GM12878 (cell line): ENCODE results near the gene LAP3. TPM values are rescaled to one million over a fixed set of nuclear protein-coding genes. Genes with fewer than 3 reads are reported as not detected.

Experiments
- ATAC-seq: fragments of 200-7000 bp; cut with Tn5 transposase; 3 replicates; pipeline ENCODE4 v1.9.1; 2020; ENCODE audit warnings: mild to moderate bottlenecking, moderate library complexity
- BruUV-seq: library from RNA; stranded (reverse); fragments of 400-500 nt; replicated peaks from 2 replicates; lab custom pipeline; 2021; lab: Mats Ljungman, UMichigan
- CTCF ChIA-PET: fragments of 300-600 bp; sonication (Branson Sonifier 250); formaldehyde crosslinking; extraction: SDS; loops from one replicate; lab custom pipeline; 2021; ENCODE audit warnings: inconsistent platforms; lab: Yijun Ruan, JAX
- POLR2A ChIA-PET: fragments of 350-600 bp; formaldehyde crosslinking; extraction: SDS; loops from one replicate; lab custom pipeline; 2021; ENCODE audit warnings: inconsistent platforms; lab: Charles Lee
- RAD21 ChIA-PET: fragments of 300-600 bp; sonication (Branson Sonifier 250); formaldehyde crosslinking; loops from one replicate; lab custom pipeline; 2023; ENCODE audit warnings: antibody characterized with exemption; ENCODE audit not compliant: unreplicated experiment; lab: Charles Lee
- SMC1A ChIA-PET: fragments of 300-600 bp; sonication (Branson Sonifier 250); formaldehyde crosslinking; loops from one replicate; lab custom pipeline; 2023; ENCODE audit not compliant: unreplicated experiment, uncharacterized antibody; lab: Charles Lee
- DNase-seq: peaks from one replicate; pipeline ENCODE4 v3.0.0-alpha.2; 2011; ENCODE audit warnings: low read depth, low spot score
- FAIRE-seq: peaks from 3 replicates; lab custom pipeline; 2011; peaks lifted over from hg19 to GRCh38; lab: Jason Lieb, UNC
- H2AFZ ChIP-seq: 2 replicates; pipeline ENCODE4 v1.6.0; 2011; ENCODE audit warnings: low read depth, low read length, control low read depth; ENCODE audit not compliant: control insufficient read depth
- H3K27ac ChIP-seq: 2 replicates; pipeline ENCODE4 v1.5.1; 2011; ENCODE audit warnings: control low read depth; ENCODE audit not compliant: control insufficient read depth, insufficient read depth
- H3K27me3 ChIP-seq, 2 experiments: replicated peaks in 1 of 2; 2 replicates each; pipeline versions ENCODE4 v1.6.0 to v1.6.1; 2011; ENCODE audit warnings: low read length in 1 of 2; ENCODE audit not compliant: control insufficient read depth in 2 of 2, insufficient read depth in 2 of 2
- H3K36me3 ChIP-seq, 2 experiments: 2 replicates each; pipeline ENCODE4 v1.5.1; 2011; ENCODE audit warnings: low read length in 1 of 2; ENCODE audit not compliant: control insufficient read depth in 2 of 2, insufficient read depth in 2 of 2
- H3K4me1 ChIP-seq: 2 replicates; pipeline ENCODE4 v1.6.1; 2011; ENCODE audit warnings: mild to moderate bottlenecking, low read length, moderate library complexity, mixed read lengths; ENCODE audit not compliant: control insufficient read depth, insufficient read depth
- H3K4me2 ChIP-seq: 2 replicates; pipeline ENCODE4 v1.6.0; 2011; ENCODE audit warnings: control low read depth; ENCODE audit not compliant: control insufficient read depth, insufficient read depth
- H3K4me3 ChIP-seq: fragments of 200-600 bp; sonication (generic); 2 replicates; pipeline ENCODE4 v1.5.1; 2016
- H3K79me2 ChIP-seq: 2 replicates; pipeline ENCODE4 v1.6.0; 2011; ENCODE audit warnings: low read length; ENCODE audit not compliant: control insufficient read depth, insufficient read depth
- H3K9ac ChIP-seq: 2 replicates; pipeline ENCODE4 v1.8.0; 2011; ENCODE audit warnings: low read length, control low read depth, mixed read lengths; ENCODE audit not compliant: control insufficient read depth, insufficient read depth
- H3K9me3 ChIP-seq: replicated peaks from 3 replicates; pipeline ENCODE4 v1.5.1; 2011; ENCODE audit warnings: mild to moderate bottlenecking, low read length; ENCODE audit not compliant: control insufficient read depth, insufficient read depth
- H4K20me1 ChIP-seq: 2 replicates; pipeline ENCODE4 v1.6.0; 2011; ENCODE audit not compliant: control insufficient read depth, insufficient read depth
- ATF3 ChIP-seq: IDR thresholded peaks from 2 replicates; pipeline ENCODE4 v1.6.1; 2011; ENCODE audit warnings: low read depth, mild to moderate bottlenecking, low read length, moderate library complexity, borderline replicate concordance; ENCODE audit errors: extremely low read depth
- BHLHE40 ChIP-seq, 2 experiments: fragments of 450-650 bp in 1 of 2; IDR thresholded peaks; 2 replicates each; pipeline ENCODE4 v1.6.1; 2011 to 2017; ENCODE audit warnings: low read depth in 2 of 2, borderline replicate concordance in 1 of 2, improper control_type of control experiment in 1 of 2, low read length in 1 of 2, mild to moderate bottlenecking in 1 of 2
- CHD2 ChIP-seq: IDR thresholded peaks from 2 replicates; pipeline ENCODE4 v1.6.1; 2011; ENCODE audit warnings: low read depth, low read length, improper control_type of control experiment, borderline replicate concordance
- CREB1 ChIP-seq: IDR thresholded peaks from 2 replicates; pipeline ENCODE4 v1.6.1; 2012; ENCODE audit warnings: low read depth, mild to moderate bottlenecking, inconsistent platforms
- E2F8 ChIP-seq: fragments of 450-650 bp; IDR thresholded peaks from 2 replicates; pipeline ENCODE4 v1.6.1; 2018; ENCODE audit warnings: mild to moderate bottlenecking, low read depth, moderate library complexity; ENCODE audit not compliant: partially characterized antibody
- IKZF1 ChIP-seq: fragments of 450-650 bp; conservative IDR thresholded peaks from 2 replicates; pipeline ENCODE4 v1.6.1; 2017; ENCODE audit warnings: antibody characterized with exemption, mild to moderate bottlenecking
- KLF5 ChIP-seq: fragments of 450-650 bp; IDR thresholded peaks from 2 replicates; pipeline ENCODE4 v1.6.1; 2014; ENCODE audit warnings: mild to moderate bottlenecking; ENCODE audit not compliant: partially characterized antibody
- MYB ChIP-seq: fragments of 150-350 bp; IDR thresholded peaks from 2 replicates; pipeline ENCODE4 v1.6.1; 2014; ENCODE audit warnings: mild to moderate bottlenecking, low read depth, low read length, borderline replicate concordance
- NFIC ChIP-seq: IDR thresholded peaks from 2 replicates; pipeline ENCODE4 v1.6.1; 2012; ENCODE audit warnings: low read depth, mild to moderate bottlenecking, inconsistent platforms, low read length, moderate library complexity
- NFYB ChIP-seq: IDR thresholded peaks from 2 replicates; pipeline ENCODE4 v1.6.1; 2011; ENCODE audit warnings: low read depth, mild to moderate bottlenecking, low read length, improper control_type of control experiment, moderate library complexity; ENCODE audit not compliant: insufficient read depth
- NR2F1 ChIP-seq: fragments of 450-650 bp; conservative IDR thresholded peaks from 2 replicates; pipeline ENCODE4 v1.6.1; 2017; ENCODE audit warnings: mild to moderate bottlenecking
- PKNOX1 ChIP-seq: fragments of 450-650 bp; IDR thresholded peaks from 2 replicates; pipeline ENCODE4 v1.6.1; 2016; ENCODE audit warnings: mild to moderate bottlenecking
- RBBP5 ChIP-seq: fragments of 200-600 bp; sonication (generic); conservative IDR thresholded peaks from 2 replicates; pipeline ENCODE4 v1.6.1; 2016
- SMAD1 ChIP-seq: fragments of 450-650 bp; IDR thresholded peaks from 2 replicates; pipeline ENCODE4 v1.6.1; 2018; ENCODE audit warnings: mild to moderate bottlenecking, low read depth; ENCODE audit not compliant: partially characterized antibody
- TCF3 ChIP-seq: IDR thresholded peaks from 2 replicates; pipeline ENCODE4 v1.6.1; 2012; ENCODE audit warnings: low read depth, mild to moderate bottlenecking, low read length, borderline replicate concordance; ENCODE audit not compliant: insufficient read depth
- ZNF217 ChIP-seq: fragments of 450-650 bp; IDR thresholded peaks from 2 replicates; pipeline ENCODE4 v1.6.1; 2017; ENCODE audit warnings: antibody characterized with exemption, mild to moderate bottlenecking
- WGBS: methylation state at CpG from one replicate; pipeline ENCODE4 v1.1.6; 2016; ENCODE audit warnings: low lambda C conversion rate; ENCODE audit not compliant: insufficient replicate concordance, insufficient coverage; ENCODE audit errors: missing lambda C conversion rate; 5-methylcytosine and 5-hydroxymethylcytosine counted together
- in situ Hi-C: fragments of 300-500 bp; cut with MboI; formaldehyde crosslinking; loops from 9 replicates; pipeline ENCODE4 v1.14.3; 2018; ENCODE audit warnings: mixed read lengths
- intact Hi-C: fragments of 100-400 bp; cut with micrococcal nuclease; formaldehyde crosslinking; loops from one replicate; pipeline ENCODE4 v1.14.2; 2022; ENCODE audit not compliant: unreplicated experiment
- polyA plus RNA-seq, 11 experiments: library from polyadenylated mRNA; depleted of rRNA in 4 of 11; unstranded in 6 of 11; stranded (reverse) in 5 of 11; fragments of >200 nt; fragmentation: Nextera tagmentation in 4 of 11; fragmentation: Illumina TruSeq in 1 of 11; extraction: Ambion mirVana in 4 of 11; extraction: Trizol in 1 of 11; gene quantifications; 1 replicate in 1 of 11; 2 replicates in 10 of 11; pipeline versions ENCODE4 v1.2.1 to v1.2.3, GENCODE V29; 2011 to 2016; ENCODE audit warnings: inconsistent platforms in 2 of 11, missing spikeins in 2 of 11, low read depth in 1 of 11
- total RNA-seq, 4 experiments: library from RNA; depleted of rRNA in 3 of 4; stranded (reverse); fragments of >200 nt in 3 of 4; fragmentation: Illumina TruSeq in 1 of 4; extraction: Trizol in 1 of 4; gene quantifications; 2 replicates each; pipeline versions ENCODE4 v1.2.1 to v1.2.3, GENCODE V29; 2013 to 2021

Gene LAP3
- total and polyA plus RNA-seq, 10 of the 15 experiments (the other 5 are each of a cell fraction or from before 2014, with no cell fraction given), result 134 to 249 (median 204) TPM

GRCh38 chr4:17614416-17615299, 37.7 kb downstream of the LAP3 start, which contains the start of gene MED28 (continued):
- TF ChIP-seq NFIC, result peak; percentile 61; the same call in 1 of the 2 replicates
- no peak for TF ChIP-seq NFYB
- no peak for TF ChIP-seq CHD2
- TF ChIP-seq CREB1, result peak; percentile 43; the same call in 1 of the 2 replicates
- TF ChIP-seq ZNF217, result no peak
- TF ChIP-seq, all 136 proteins: peak for 47

- POLR2A ChIA-PET, result no interaction called here
- TF ChIP-seq E2F8 (no peak), RBBP5 (no peak), ATF3 (no peak), NR2F1 (no peak), PKNOX1 (no peak), BHLHE40 (IDR thresholded peaks at IDR 0.05; ENCODE audit: borderline replicate concordance in 1 of 2, low read depth in 2 of 2, low read length in 1 of 2) (no peak), KLF5 (no peak), MYB (no peak), SMAD1 (no peak), TCF3 (no peak), IKZF1 (no peak)
Measured at GRCh38 chr4:17616283-17616682, 39.3 kb downstream of the LAP3 start.

More at GRCh38 chr4:17616283-17616682, 39.3 kb downstream of the LAP3 start:
- intact Hi-C loops, result loop anchor here (10.0 kb wide), 1 partner anchor 1391 kb away; the partner anchor contains the start of gene TAPT1
- FAIRE-seq, result no peak
- Histone ChIP-seq H3K9ac (no peak overlapping the region), H3K4me3 (peak overlapping the region; percentile 67), H2AFZ (no peak overlapping the region), H3K4me1 (peaks cover 6% of the 10 kb centered on the region; the same call in 1 of the 2 replicates), H3K79me2 (peaks cover 47% of the 10 kb centered on the region), H3K4me2 (peak overlapping the region; percentile 95), H3K9me3 (no peaks in the 10 kb centered on the region), H3K27me3 (no peaks in the 10 kb centered on the region), H4K20me1 (peaks cover 11% of the 10 kb centered on the region; the same call in 1 of the 2 replicates), H3K27ac (no peak overlapping the region), H3K36me3 (peaks cover 3 to 12% of the 10 kb centered on the region in 2 experiments; a peak in 3 of 4 replicates)
- ChIA-PET SMC1A (interaction anchor here (2.7 kb wide), 1 partner anchor 39 kb away, joined by 9 read pairs; the partner anchor contains the start of gene LAP3), RAD21 (no interaction called here), CTCF (interaction anchor here (1.0 kb wide), 1 partner anchor 194 kb away, joined by 3 read pairs; the partner anchor contains the start of gene DCAF16)
- DNase-seq, result no peak
- BruUV-seq, result TSS peak; percentile 58
- in situ Hi-C loops, result no loop called here
- peak; percentile 3; the same call in 1 of the 3 replicates for ATAC-seq
- WGBS, result 69% methylated on average over 5 of the region's 5 CpGs
